Colonic mucosa (tissue), 4 donors: ENCODE data around the gene SLC2A13. TPM values are rescaled to one million over a fixed set of nuclear protein-coding genes. Genes with fewer than 3 reads are reported as not detected.

Source experiments
- DNase-seq: peaks from one replicate; pipeline ENCODE4 v3.0.0-alpha.2; 2020
- H3K27ac ChIP-seq: fragments of 200-600 bp; one replicate; pipeline ENCODE4 v1.8.0; 2021
- H3K27me3 ChIP-seq: fragments of 200-600 bp; one replicate; pipeline ENCODE4 v1.8.0; 2021
- H3K36me3 ChIP-seq: fragments of 200-600 bp; one replicate; pipeline ENCODE4 v1.8.0; 2021
- H3K4me1 ChIP-seq: fragments of 200-600 bp; one replicate; pipeline ENCODE4 v1.8.0; 2021; ENCODE audit warnings: mild to moderate bottlenecking
- H3K4me3 ChIP-seq: fragments of 200-600 bp; one replicate; pipeline ENCODE4 v1.8.0; 2021
- H3K9ac ChIP-seq, 2 donors: one replicate each; pipeline ENCODE4 v1.7.0; 2013; ENCODE audit warnings: control low read depth in 2 of 2, low read depth in 2 of 2, low read length in 2 of 2
- H3K9me3 ChIP-seq: fragments of 200-600 bp; one replicate; pipeline ENCODE4 v1.8.0; 2021
- intact Hi-C: fragments of 100-400 bp; cut with DNase I; formaldehyde crosslinking; loops from one replicate; pipeline ENCODE4 v1.14.1; 2022
- total RNA-seq, 2 donors: library from RNA; stranded (reverse); fragmentation: NEBNext Ultra II Directional in 1 of 2; extraction: Animal tissue kit (Norgen Biotek cat#: 25700) in 1 of 2; gene quantifications; one replicate each; pipeline ENCODE4 v1.2.1, GENCODE V29; 2021
- TF ChIP-seq, protein P1 (sequence below): fragments of 200-600 bp; IDR thresholded peaks from one replicate; pipeline ENCODE4 v1.8.0; 2022; ENCODE audit warnings: antibody characterized with exemption, mild to moderate bottlenecking
- donor health status: healthy.
- donor health status: DM: no; HTN: no; CAD: no.
- donor health status: DM: no; HTN: no; CAD: no.

Gene SLC2A13
- total RNA-seq, 2 donors from 2014 or later = 19.2 to 39.0 TPM

DNA sequence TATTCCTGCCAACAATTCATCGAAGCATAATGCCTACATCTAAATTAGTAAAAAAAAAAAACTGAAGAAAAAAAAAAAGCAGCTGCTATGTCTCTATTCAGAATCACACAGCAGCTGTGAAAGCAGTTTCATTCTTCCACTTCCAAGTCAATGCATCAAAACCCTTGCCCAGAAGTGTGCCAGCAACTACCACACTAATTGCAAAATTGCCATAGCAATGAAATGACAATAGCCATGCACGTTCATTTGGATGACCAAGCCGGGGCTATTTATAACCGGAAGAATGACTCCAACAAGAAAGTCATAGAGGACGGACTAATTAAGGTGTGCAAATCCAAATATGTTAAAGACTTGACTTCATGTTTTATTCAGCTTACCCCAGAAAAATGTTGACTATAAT is 42.5 kb downstream of the SLC2A13 start:
- H3K36me3 ChIP-seq = no peaks in the 10 kb centered on the region
- H3K4me3 ChIP-seq = no peak overlapping the region
- no peak overlapping the region for H3K27ac ChIP-seq
- no peaks in the 10 kb centered on the region for H3K27me3 ChIP-seq
- TF ChIP-seq, protein P1, sequence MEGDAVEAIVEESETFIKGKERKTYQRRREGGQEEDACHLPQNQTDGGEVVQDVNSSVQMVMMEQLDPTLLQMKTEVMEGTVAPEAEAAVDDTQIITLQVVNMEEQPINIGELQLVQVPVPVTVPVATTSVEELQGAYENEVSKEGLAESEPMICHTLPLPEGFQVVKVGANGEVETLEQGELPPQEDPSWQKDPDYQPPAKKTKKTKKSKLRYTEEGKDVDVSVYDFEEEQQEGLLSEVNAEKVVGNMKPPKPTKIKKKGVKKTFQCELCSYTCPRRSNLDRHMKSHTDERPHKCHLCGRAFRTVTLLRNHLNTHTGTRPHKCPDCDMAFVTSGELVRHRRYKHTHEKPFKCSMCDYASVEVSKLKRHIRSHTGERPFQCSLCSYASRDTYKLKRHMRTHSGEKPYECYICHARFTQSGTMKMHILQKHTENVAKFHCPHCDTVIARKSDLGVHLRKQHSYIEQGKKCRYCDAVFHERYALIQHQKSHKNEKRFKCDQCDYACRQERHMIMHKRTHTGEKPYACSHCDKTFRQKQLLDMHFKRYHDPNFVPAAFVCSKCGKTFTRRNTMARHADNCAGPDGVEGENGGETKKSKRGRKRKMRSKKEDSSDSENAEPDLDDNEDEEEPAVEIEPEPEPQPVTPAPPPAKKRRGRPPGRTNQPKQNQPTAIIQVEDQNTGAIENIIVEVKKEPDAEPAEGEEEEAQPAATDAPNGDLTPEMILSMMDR = no peak
- H3K4me1 ChIP-seq = no peaks in the 10 kb centered on the region
- H3K9ac ChIP-seq = no peak overlapping the region
- intact Hi-C loops = no loop called here
- DNase-seq = no peak
- H3K9me3 ChIP-seq = no peaks in the 10 kb centered on the region

DNA sequence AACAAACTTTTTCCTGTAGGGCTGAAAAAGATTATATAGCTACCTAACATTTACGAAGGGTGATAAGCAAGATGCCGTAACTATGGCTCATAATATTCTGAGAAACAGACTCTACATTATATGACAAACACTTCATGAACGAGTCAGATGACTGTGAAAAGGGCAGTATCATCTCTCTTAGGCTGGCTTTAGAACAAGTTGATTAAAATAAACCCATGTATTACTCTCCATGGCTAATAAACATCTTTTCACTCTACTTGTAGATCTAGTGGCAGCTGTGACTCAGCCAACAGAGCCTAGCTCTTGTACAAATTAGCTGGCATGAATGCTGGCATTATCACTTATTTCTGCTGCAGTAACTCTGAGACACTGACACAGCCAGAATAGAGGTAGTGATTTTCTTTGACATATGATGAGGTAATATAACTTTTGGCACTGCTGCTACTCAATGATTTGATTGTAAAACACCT is 47.1 kb downstream of the SLC2A13 start:
- Histone ChIP-seq H3K9ac (peak overlapping the region in 1 of 2 donors; percentile 14), H3K27ac (no peak overlapping the region), H3K9me3 (no peaks in the 10 kb centered on the region), H3K27me3 (no peaks in the 10 kb centered on the region), H3K36me3 (no peaks in the 10 kb centered on the region), H3K4me1 (no peaks in the 10 kb centered on the region), H3K4me3 (no peak overlapping the region)
- TF ChIP-seq, protein P1 = no peak
- intact Hi-C loops = no loop called here
- DNase-seq = no peak

DNA sequence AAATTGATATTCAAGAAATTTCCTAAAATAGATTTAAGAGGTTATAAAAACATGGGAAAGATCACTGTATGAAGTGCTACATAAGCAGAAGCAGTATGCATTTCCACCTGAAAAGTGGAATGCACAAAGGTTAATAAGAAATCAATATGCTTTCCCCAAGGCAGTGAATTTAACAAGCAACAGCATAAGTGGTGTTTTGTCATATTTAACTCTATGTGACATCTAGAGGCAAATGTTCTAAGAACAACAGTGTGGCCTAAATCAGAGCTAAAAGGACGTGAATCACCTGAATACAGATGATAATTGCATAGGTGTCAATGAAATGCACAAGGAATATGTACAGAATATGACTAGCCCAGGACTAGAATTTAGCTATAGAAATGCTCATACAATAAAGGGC is 49.5 kb downstream of the SLC2A13 start:
- TF ChIP-seq, protein P1 = no peak
- intact Hi-C loops = no loop called here
- DNase-seq = no peak
- Histone ChIP-seq H3K36me3 (no peaks in the 10 kb centered on the region), H3K4me3 (no peak overlapping the region), H3K4me1 (no peaks in the 10 kb centered on the region), H3K27me3 (no peaks in the 10 kb centered on the region), H3K27ac (no peak overlapping the region), H3K9me3 (no peaks in the 10 kb centered on the region), H3K9ac (no peak overlapping the region)

DNA sequence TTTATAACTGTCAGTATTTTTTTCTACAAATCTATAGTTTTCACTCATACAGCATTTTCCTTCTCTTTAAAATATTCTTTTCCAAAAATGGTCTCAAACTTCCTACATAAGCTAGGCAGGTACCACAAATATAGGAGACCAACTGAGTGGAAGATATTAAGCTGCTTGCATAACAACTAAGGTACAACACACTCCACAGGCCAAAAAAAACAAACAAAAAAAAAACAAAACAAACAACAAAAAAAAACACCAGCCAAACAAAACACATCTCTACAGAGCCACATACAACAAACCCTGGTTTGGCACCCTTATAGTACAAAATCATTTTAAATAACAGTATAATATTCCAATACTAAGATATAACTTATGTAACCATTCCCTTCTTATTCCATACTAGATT is 50.1 kb downstream of the SLC2A13 start:
- TF ChIP-seq, protein P1 = no peak
- no peak overlapping the region for H3K4me3 ChIP-seq
- H3K27me3 ChIP-seq = no peaks in the 10 kb centered on the region
- DNase-seq = no peak
- H3K9me3 ChIP-seq = no peaks in the 10 kb centered on the region
- no peaks in the 10 kb centered on the region for H3K4me1 ChIP-seq
- no peaks in the 10 kb centered on the region for H3K36me3 ChIP-seq
- intact Hi-C loops = no loop called here
- H3K27ac ChIP-seq = no peak overlapping the region
- no peak overlapping the region for H3K9ac ChIP-seq

DNA sequence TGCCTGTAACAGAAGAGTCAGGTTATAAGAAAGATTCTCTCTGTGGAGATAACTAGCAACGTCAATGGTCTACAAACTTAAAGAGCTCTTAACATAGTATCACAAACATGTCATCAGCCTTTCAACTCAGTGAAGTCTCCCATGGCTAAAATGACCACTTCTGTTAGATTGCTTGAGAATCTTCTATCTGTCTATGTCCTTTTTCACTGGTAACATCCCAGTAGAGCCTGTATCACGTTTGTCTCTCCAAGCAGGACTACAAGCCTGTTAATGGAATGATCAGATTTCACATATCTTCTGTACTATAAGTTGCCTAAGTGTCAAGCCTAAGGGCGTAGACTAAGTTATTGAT is 50.7 kb downstream of the SLC2A13 start:
- Histone ChIP-seq H3K4me1 (no peaks in the 10 kb centered on the region), H3K36me3 (no peaks in the 10 kb centered on the region), H3K9me3 (no peaks in the 10 kb centered on the region), H3K9ac (no peak overlapping the region), H3K27me3 (no peaks in the 10 kb centered on the region), H3K27ac (no peak overlapping the region), H3K4me3 (no peak overlapping the region)
- TF ChIP-seq, protein P1 = no peak
- DNase-seq = no peak
- intact Hi-C loops = no loop called here
